Stomach smooth muscle (tissue), 2 donors: ENCODE measurements around the gene DAPK1.
A peak's percentile ranks its signal among the peaks of the same experiment; 100 is the strongest.

Experiments used
- H3K27ac ChIP-seq: one replicate; pipeline ENCODE4 v1.7.0; 2013; ENCODE audit warnings: mild to moderate bottlenecking, low read length, inconsistent platforms
- H3K27me3 ChIP-seq, 2 donors: one replicate each; pipeline ENCODE4 v1.7.0; 2013; ENCODE audit warnings: low read length in 2 of 2; ENCODE audit not compliant: insufficient read depth in 2 of 2, control insufficient read depth in 1 of 2
- H3K36me3 ChIP-seq, 2 donors: one replicate each; pipeline ENCODE4 v1.7.0; 2013; ENCODE audit warnings: low read length in 2 of 2; ENCODE audit not compliant: control insufficient read depth in 2 of 2, insufficient read depth in 2 of 2
- H3K4me1 ChIP-seq: one replicate; pipeline ENCODE4 v1.7.0; 2013; ENCODE audit warnings: low read length; ENCODE audit not compliant: control insufficient read depth, insufficient read depth
- H3K4me3 ChIP-seq, 2 donors: one replicate each; pipeline ENCODE4 v1.7.0; 2013; ENCODE audit warnings: low read length in 2 of 2
- H3K9ac ChIP-seq, 2 donors: one replicate each; pipeline ENCODE4 v1.7.0; 2013; ENCODE audit warnings: low read length in 2 of 2, mild to moderate bottlenecking in 1 of 2
- H3K9me3 ChIP-seq, 2 donors: one replicate each; pipeline ENCODE4 v1.7.0; 2013; ENCODE audit warnings: low read length in 2 of 2; ENCODE audit not compliant: control insufficient read depth in 2 of 2
- donor health status: healthy.
- donor health status: Pancreatic carcinoma.

The DAPK1 gene

DNA sequence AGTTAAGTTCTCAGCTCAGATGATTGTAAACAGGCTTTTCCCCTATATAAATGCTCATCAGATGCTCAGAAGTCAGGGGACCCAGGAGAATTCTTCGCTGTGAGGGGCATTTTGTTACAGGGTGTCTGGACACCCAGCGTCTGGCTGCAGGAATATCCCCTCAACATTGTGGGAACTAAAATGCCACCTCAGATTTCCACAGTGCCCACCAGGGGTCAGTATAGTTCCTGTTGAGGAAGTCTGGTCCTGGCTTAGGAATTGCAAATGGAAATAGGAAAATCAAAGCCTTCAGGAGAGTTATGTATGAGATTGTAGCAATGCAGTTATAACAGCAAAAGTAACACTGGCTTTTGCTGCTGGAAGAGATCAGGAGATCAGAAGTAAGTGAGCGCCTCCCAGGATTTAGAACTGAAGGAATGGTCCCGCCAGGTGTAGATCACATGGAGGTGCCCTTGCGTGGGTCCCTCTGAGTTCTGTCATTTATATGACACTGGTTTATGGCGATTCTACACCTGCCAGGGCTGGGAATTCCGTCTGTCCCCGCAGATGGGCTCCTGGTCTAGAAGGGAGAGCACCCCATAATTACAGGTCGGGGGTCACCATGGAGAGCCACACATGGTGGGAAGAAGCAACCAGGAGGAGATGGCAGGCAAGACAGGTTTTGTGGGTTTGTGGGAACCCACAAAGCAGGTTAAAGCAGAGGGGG lies 181.1 kb downstream of the DAPK1 start:
- H3K4me1 ChIP-seq, result peaks cover 22% of the 10 kb centered on the region
- no peak overlapping the region for H3K27ac ChIP-seq
- H3K4me3 ChIP-seq, result no peak overlapping the region
- no peaks in the 10 kb centered on the region for H3K9me3 ChIP-seq
- no peaks in the 10 kb centered on the region for H3K27me3 ChIP-seq
- no peak overlapping the region for H3K9ac ChIP-seq
- H3K36me3 ChIP-seq, result peaks cover 14 to 16% of the 10 kb centered on the region in 2 donors

DNA sequence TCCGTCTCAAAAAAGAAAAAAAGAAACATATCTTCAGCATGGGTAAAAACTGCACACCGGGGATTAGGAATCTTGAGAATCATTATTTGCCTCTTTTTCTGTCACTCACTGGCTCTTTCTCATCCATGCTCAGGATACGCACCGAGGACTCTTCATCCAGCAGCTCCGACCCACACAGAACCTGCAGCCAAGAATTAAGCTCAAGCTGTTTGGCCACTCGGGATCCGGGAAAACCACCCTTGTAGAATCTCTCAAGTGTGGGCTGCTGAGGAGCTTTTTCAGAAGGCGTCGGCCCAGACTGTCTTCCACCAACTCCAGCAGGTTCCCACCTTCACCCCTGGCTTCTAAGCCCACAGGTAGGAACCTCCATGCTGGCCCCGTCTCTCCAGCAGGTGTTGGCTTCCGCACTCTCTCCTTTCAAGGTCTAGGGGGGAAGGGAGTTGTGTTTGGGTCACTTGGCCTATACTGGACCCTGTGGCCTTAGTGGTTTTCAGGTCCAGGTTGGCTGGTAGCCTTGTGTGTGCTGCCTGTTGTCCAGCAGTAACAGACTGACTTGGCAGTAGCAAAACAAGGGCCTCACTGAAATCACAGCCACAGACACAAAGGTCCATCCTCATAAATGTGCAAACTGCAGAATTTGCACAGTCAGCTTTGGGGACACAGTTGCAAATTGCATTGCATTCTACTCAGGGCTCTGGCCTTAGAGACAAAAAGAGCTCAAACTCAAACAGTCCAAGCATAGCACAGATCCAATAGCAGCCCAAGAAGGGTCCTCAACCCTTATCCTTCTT lies 183.8 kb downstream of the DAPK1 start:
- Histone ChIP-seq H3K9ac (no peak overlapping the region), H3K27ac (no peak overlapping the region), H3K36me3 (peaks cover 13 to 16% of the 10 kb centered on the region in 2 donors), H3K27me3 (no peaks in the 10 kb centered on the region), H3K9me3 (no peaks in the 10 kb centered on the region), H3K4me1 (peaks cover 37% of the 10 kb centered on the region), H3K4me3 (no peak overlapping the region)

- H3K9me3 ChIP-seq, result no peaks in the 10 kb centered on the region
- H3K36me3 ChIP-seq, result peaks cover 13 to 20% of the 10 kb centered on the region in 2 donors
- no peak overlapping the region for H3K9ac ChIP-seq
- peaks cover 34% of the 10 kb centered on the region for H3K4me1 ChIP-seq
- no peak overlapping the region for H3K4me3 ChIP-seq
- H3K27me3 ChIP-seq, result no peaks in the 10 kb centered on the region
- H3K27ac ChIP-seq, result no peak overlapping the region
Measured at GRCh38 chr9:87682085-87682484, 184.4 kb downstream of the DAPK1 start.

DNA sequence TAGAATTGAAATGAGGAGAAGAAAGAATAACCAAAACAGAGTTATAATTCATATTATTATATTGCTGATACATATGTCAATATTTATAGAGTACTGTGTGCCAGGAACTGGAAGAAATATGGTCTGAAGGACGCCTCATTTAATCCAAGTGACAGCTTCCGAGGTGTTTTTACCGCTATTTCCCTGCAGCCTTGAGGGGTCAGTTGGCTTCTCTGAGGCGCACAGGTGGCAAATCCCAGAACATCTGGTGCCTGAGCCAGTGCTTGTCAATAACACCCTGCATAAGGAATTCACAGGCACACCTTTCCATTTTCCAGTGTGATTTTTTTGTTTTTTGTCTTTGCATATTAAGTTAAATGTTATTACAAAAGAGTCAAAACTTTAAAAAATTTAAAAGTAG lies 185.0 kb downstream of the DAPK1 start:
- H3K27ac ChIP-seq, result no peak overlapping the region
- peaks cover 32% of the 10 kb centered on the region for H3K4me1 ChIP-seq
- H3K9me3 ChIP-seq, result no peaks in the 10 kb centered on the region
- H3K27me3 ChIP-seq, result no peaks in the 10 kb centered on the region
- no peak overlapping the region for H3K9ac ChIP-seq
- no peak overlapping the region for H3K4me3 ChIP-seq
- H3K36me3 ChIP-seq, result peaks cover 13 to 20% of the 10 kb centered on the region in 2 donors

DNA sequence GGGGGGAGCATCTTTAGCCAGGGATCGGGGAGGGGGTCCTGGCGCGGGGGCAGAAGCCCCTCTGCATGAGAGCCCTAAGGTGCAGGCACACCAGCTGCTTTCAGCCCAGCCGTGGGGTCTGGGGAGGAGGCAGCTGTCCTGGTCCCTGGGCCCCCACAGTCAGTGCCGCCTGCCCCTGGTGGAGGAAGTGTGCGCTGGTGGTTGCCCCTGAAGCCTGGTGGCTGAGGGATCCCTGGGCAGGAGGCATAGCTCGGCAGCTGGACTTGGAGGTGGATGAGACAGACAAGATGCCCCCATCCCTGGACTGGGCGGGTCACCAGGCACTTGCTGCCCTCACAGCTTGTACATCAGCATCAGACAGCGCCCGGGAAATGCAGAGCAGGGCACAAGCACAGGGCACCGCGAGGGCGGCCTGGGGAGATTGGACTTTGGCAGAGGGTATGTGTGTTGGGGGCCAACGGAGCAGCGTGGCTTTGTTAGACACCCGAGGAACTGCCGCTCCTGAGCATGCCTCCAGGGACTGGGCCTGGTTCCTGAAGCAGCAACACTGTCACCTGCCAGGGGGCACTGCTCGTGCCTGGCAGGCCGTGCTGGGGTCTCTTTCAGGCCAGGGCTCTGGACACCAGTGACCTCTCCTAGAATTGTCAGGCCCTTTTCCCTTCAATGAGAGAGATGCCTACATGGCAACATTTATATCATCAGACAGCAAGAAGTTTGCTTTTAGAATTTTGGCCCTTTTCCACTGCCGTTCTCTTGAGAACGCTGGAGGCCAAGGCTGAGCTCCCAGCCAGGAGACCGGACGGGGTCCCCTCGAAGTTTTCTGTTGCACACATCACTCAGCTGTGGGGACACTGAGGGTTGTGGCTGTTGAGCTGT lies 186.3 kb downstream of the DAPK1 start:
- Histone ChIP-seq H3K36me3 (peaks cover 13 to 23% of the 10 kb centered on the region in 2 donors), H3K9ac (no peak overlapping the region), H3K4me1 (peaks cover 25% of the 10 kb centered on the region), H3K27me3 (no peaks in the 10 kb centered on the region), H3K9me3 (no peaks in the 10 kb centered on the region), H3K27ac (peak overlapping the region; percentile 6), H3K4me3 (no peak overlapping the region)

GRCh38 chr9:87684627-87685219 lies 187.1 kb downstream of the DAPK1 start:
- H3K4me1 ChIP-seq, result peaks cover 24% of the 10 kb centered on the region
- no peak overlapping the region for H3K4me3 ChIP-seq
- H3K27me3 ChIP-seq, result no peaks in the 10 kb centered on the region
- peak overlapping the region; percentile 6 for H3K27ac ChIP-seq
- peaks cover 13 to 23% of the 10 kb centered on the region in 2 donors for H3K36me3 ChIP-seq
- no peak overlapping the region for H3K9ac ChIP-seq
- no peaks in the 10 kb centered on the region for H3K9me3 ChIP-seq

GRCh38 chr9:87685441-87685840 lies 187.8 kb downstream of the DAPK1 start:
- Histone ChIP-seq H3K9ac (peak overlapping the region in 1 of 2 donors; percentile 6), H3K4me3 (peak overlapping the region in 1 of 2 donors; percentile 10), H3K9me3 (no peaks in the 10 kb centered on the region), H3K27ac (peak overlapping the region; percentile 6), H3K36me3 (peaks cover 13 to 23% of the 10 kb centered on the region in 2 donors), H3K27me3 (no peaks in the 10 kb centered on the region), H3K4me1 (peaks cover 24% of the 10 kb centered on the region)

DNA sequence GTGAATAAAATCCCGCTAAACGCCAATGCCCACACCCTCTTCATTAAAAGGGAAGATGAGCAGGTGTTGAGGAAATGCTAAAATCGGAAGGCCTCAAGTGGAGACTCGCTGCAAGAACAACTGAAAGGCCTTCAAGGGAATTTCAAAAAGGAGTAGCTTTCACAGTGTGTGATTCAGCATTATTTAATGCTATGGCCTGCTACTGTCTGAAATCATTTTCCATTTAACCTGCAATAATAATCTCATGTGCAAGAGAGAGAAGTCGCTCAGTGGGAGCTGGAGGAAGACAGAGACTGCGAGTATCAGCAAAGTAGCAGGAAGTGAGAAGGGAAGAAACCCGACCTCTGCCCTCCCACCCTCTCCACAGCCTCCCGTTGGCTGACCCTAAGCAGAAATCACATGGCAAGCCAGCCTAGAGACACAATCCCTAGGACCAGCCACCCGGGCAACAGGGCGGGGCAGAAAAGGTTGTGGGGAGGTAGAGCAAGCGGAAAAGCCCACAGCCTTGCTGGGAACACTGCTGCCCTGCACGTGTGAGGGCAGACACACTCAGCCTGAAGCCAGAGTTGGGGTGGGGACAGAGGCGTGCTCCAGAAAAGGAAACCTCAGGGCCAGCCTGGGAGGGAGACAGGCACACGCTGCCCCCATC lies 188.3 kb downstream of the DAPK1 start:
- no peak overlapping the region for H3K9ac ChIP-seq
- H3K4me3 ChIP-seq, result no peak overlapping the region
- H3K27me3 ChIP-seq, result no peaks in the 10 kb centered on the region
- H3K9me3 ChIP-seq, result no peaks in the 10 kb centered on the region
- peaks cover 24% of the 10 kb centered on the region for H3K4me1 ChIP-seq
- peaks cover 13 to 23% of the 10 kb centered on the region in 2 donors for H3K36me3 ChIP-seq
- no peak overlapping the region for H3K27ac ChIP-seq

- Histone ChIP-seq H3K4me1 (peaks cover 24% of the 10 kb centered on the region), H3K9me3 (no peaks in the 10 kb centered on the region), H3K27me3 (no peaks in the 10 kb centered on the region), H3K36me3 (peaks cover 8 to 20% of the 10 kb centered on the region in 2 donors), H3K27ac (no peak overlapping the region), H3K4me3 (no peak overlapping the region), H3K9ac (no peak overlapping the region)
Measured at GRCh38 chr9:87686520-87687090, 188.9 kb downstream of the DAPK1 start.
